Measurements from ENCODE around the gene PROM2. TPM values are rescaled to one million over a fixed set of nuclear protein-coding genes. Genes with fewer than 3 reads are reported as not detected.

PROM2 gene
- total RNA-seq (2022; extraction: Qiagen RNA extraction): 0.02 to 0.34 TPM (median 0.08 TPM) in 3 of 5 replicates, not detected in the others

GRCh38 chr2:95274291-95275150 is at the start of gene PROM2:
Gene PROM2, plus strand, starts transcription at chr2:95274449. Its CDS starts 137 bp downstream, at chr2:95274586.

GRCh38 chr2:95296880-95297487 is 22.7 kb downstream of the PROM2 start, which contains the start of gene KCNIP3:
Gene KCNIP3, plus strand, starts transcription at chr2:95297347. Its CDS starts 92 bp downstream, at chr2:95297439.

Other genes starting within 250 kb of the PROM2 start
- 0.14 to 0.34 TPM (median 0.25 TPM) in 5 replicates for gene MAL, start 248.7 kb upstream of the PROM2 start, total RNA-seq (2022; extraction: Qiagen RNA extraction)
- gene MRPS5, start 152.6 kb upstream of the PROM2 start, total RNA-seq (2022; extraction: Qiagen RNA extraction): 71.9 to 75.9 TPM (median 73.3 TPM) in 5 replicates
- gene ZNF514, start 114.6 kb upstream of the PROM2 start, total RNA-seq (2022; extraction: Qiagen RNA extraction): 4.9 to 8.0 TPM (median 6.6 TPM) in 5 replicates
- 2.9 to 4.6 TPM (median 3.4 TPM) in 5 replicates for gene ZNF2, start 108.6 kb upstream of the PROM2 start, total RNA-seq (2022; extraction: Qiagen RNA extraction)
- gene ZNF892, start 66.9 kb upstream of the PROM2 start, total RNA-seq (2022; extraction: Qiagen RNA extraction): 0.21 to 0.95 TPM (median 0.65 TPM) in 5 replicates
- 1.4 to 2.4 TPM (median 2.2 TPM) in 5 replicates for gene KCNIP3, start 22.9 kb downstream of the PROM2 start, total RNA-seq (2022; extraction: Qiagen RNA extraction)
- gene FAHD2A, start 128.3 kb downstream of the PROM2 start, total RNA-seq (2022; extraction: Qiagen RNA extraction): 26.7 to 32.3 TPM (median 29.4 TPM) in 5 replicates
- 0.06 to 0.14 TPM (median 0.09 TPM) in 3 of 5 replicates, not detected in the others for gene TRIM43B, start 210.3 kb downstream of the PROM2 start, total RNA-seq (2022; extraction: Qiagen RNA extraction)

Measured in A549 treated with AZD2906 at 1 μM for 4 hours (cell line).